NB4 (cell line): ENCODE data around the gene ZFPM1.

Experiments
- DNase-seq: peaks from one replicate; pipeline ENCODE4 v3.0.0; 2010; ENCODE audit warnings: low read depth
- H3K4me3 ChIP-seq: one replicate; pipeline ENCODE4 v1.5.1; 2011; ENCODE audit warnings: mild to moderate bottlenecking, low read depth, low read length, moderate library complexity
- MYC ChIP-seq: IDR thresholded peaks from 2 replicates; pipeline ENCODE4 v1.6.1; 2011; ENCODE audit warnings: low read depth, low read length
- POLR2A ChIP-seq: IDR thresholded peaks from 2 replicates; pipeline ENCODE4 v1.6.1; 2011; ENCODE audit warnings: mild to moderate bottlenecking; ENCODE audit not compliant: insufficient read length; ENCODE audit errors: extremely low read depth
- TF ChIP-seq, protein P1 (sequence below): IDR thresholded peaks from 2 replicates; pipeline ENCODE4 v1.6.1; 2011; ENCODE audit warnings: low read depth, low read length
- TF ChIP-seq, protein P2 (sequence below): IDR thresholded peaks from one replicate; pipeline ENCODE4 v1.5.1; 2012; ENCODE audit warnings: low read depth, low read length

The ZFPM1 gene

DNA sequence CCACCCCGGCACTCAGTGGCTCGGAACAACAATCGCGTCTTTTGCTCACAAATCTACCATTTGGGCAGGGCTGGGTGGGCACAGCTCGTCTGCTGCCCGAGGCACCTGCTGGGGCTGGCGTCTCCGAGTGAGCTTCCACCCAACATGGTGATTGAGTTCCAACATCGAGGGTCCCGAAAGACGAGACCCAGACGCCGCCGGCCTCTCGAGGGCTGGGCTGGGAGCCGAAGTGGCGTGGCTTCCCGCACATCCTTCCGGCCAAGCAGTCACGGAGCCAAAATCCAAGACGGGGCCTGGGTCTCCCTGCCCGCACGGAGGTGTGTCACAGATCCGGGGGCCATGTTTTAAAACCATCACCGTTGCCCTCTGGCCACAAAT is 7.5 kb upstream of the ZFPM1 start:
- TF ChIP-seq, protein P1, sequence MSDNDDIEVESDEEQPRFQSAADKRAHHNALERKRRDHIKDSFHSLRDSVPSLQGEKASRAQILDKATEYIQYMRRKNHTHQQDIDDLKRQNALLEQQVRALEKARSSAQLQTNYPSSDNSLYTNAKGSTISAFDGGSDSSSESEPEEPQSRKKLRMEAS = no peak
- TF ChIP-seq MYC (no peak), POLR2A (no peak)
- TF ChIP-seq, protein P2, sequence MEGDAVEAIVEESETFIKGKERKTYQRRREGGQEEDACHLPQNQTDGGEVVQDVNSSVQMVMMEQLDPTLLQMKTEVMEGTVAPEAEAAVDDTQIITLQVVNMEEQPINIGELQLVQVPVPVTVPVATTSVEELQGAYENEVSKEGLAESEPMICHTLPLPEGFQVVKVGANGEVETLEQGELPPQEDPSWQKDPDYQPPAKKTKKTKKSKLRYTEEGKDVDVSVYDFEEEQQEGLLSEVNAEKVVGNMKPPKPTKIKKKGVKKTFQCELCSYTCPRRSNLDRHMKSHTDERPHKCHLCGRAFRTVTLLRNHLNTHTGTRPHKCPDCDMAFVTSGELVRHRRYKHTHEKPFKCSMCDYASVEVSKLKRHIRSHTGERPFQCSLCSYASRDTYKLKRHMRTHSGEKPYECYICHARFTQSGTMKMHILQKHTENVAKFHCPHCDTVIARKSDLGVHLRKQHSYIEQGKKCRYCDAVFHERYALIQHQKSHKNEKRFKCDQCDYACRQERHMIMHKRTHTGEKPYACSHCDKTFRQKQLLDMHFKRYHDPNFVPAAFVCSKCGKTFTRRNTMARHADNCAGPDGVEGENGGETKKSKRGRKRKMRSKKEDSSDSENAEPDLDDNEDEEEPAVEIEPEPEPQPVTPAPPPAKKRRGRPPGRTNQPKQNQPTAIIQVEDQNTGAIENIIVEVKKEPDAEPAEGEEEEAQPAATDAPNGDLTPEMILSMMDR = no peak
- H3K4me3 ChIP-seq = no peak overlapping the region
- DNase-seq = no peak

- TF ChIP-seq, protein P1 = no peak
- TF ChIP-seq MYC = no peak
- no peak for TF ChIP-seq POLR2A
- TF ChIP-seq, protein P2 = no peak
- no peak overlapping the region for H3K4me3 ChIP-seq
- DNase-seq = no peak
These were observed 7.0 kb upstream of the ZFPM1 start for GRCh38 chr16:88446061-88446460.

DNA sequence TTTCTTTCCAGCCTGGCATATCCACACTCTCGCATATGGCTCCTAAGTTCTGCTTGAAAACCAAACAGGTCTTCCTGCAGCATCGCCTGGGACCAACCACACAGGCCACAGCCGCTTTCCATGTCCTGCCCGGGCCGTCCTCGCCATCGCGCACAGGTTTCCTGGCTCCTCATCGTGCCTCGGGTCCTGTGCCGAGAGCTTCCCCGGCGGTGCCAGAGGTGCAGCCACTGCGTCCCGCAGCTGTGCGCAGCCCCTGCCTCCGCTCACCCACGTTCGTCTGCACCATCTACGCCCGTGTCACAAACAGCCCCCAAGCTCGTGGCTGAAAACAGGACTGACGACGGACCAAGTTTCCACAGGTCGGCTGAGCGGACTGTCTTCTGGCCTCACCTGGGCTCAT is 6.3 kb upstream of the ZFPM1 start:
- H3K4me3 ChIP-seq = no peak overlapping the region
- no peak for DNase-seq
- TF ChIP-seq, protein P2 = no peak
- TF ChIP-seq POLR2A (no peak), MYC (no peak)
- TF ChIP-seq, protein P1 = no peak

- no peak overlapping the region for H3K4me3 ChIP-seq
- TF ChIP-seq, protein P2 = no peak
- no peak for TF ChIP-seq MYC
- no peak for DNase-seq
These were observed 5.2 kb upstream of the ZFPM1 start for GRCh38 chr16:88447881-88448280.

- no peak overlapping the region for H3K4me3 ChIP-seq
- TF ChIP-seq, protein P2 = no peak
- TF ChIP-seq, protein P1 = no peak
- TF ChIP-seq POLR2A = no peak
- TF ChIP-seq MYC = no peak
- peak; percentile 61 for DNase-seq
These were observed 4.4 kb upstream of the ZFPM1 start for GRCh38 chr16:88448461-88449266.

DNA sequence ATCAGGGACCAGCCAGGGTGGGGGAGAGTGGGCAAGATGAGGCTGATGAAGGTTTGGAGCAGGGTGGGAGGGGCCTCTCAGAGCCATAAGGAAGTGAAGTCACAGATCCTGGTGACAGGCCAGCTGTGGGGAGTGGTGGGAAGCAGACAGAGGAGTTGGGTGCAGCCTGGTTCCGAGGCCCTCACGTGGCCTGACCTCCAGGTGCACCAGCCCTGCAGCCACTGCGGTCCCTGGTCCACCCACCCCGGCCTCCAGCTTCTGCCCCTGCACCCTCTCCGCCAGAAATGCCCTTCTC is 3.9 kb upstream of the ZFPM1 start:
- H3K4me3 ChIP-seq = no peak overlapping the region
- TF ChIP-seq POLR2A = no peak
- TF ChIP-seq, protein P1 = no peak
- TF ChIP-seq MYC = no peak
- TF ChIP-seq, protein P2 = no peak
- DNase-seq = no peak
